ENCODE data around the gene ARID3B. TPM values are rescaled to one million over a fixed set of nuclear protein-coding genes. Genes with fewer than 3 reads are reported as not detected.
A peak's percentile ranks its signal among the peaks of the same experiment; 100 is the strongest.

Gene ARID3B
- total RNA-seq, 1 experiment from 2014 or later = 68.0 TPM

DNA sequence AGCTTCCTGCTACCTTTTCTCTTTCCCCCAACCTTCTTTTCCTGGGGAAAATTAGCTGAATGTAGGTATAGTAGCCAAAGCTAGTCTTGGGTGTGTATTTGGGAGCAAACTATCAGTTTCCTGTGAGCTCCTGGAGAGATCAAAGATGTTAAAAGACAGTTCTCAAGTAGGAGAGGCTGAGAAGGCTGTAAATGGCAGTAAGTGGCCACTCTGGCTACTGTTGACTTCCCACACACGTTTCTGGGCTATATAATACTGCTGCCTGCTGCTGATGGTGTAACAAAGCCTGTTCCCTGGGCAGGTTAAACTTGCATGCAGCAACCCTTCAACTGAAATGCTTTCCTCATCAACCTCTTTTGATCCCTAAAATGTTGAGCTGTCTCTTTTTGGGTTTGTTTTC, 27.6 kb downstream of the ARID3B start:
- peaks cover 19% of the 10 kb centered on the region for H3K36me3 ChIP-seq (replicated peaks; ENCODE audit: control insufficient read depth, insufficient read depth, low read length)
- no peak for DNase-seq
- H3K27me3 ChIP-seq (ENCODE audit: control insufficient read depth, insufficient read depth, low read length) = no peaks in the 10 kb centered on the region
- H3K4me3 ChIP-seq (ENCODE audit: insufficient read depth, low read depth, low read length) = no peak overlapping the region

DNA sequence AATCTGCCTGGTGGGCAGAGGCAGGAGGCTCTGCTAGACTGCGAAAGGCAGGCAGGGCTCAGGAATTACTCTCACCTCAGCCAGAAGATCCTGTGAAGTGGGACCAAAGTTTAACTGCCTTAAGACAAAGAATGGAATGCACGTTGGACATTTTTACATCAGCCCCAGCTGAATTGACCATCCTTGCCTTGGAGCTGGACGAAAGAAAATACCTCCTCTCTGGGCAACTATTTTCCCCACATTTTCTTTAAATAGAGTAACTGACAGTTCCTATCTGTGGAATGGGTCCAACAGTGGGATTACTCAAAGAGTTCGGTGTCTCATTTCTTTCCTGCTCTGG, 28.7 kb downstream of the ARID3B start:
- H3K36me3 ChIP-seq (replicated peaks; ENCODE audit: control insufficient read depth, insufficient read depth, low read length) = peaks cover 23% of the 10 kb centered on the region
- H3K4me3 ChIP-seq (ENCODE audit: insufficient read depth, low read depth, low read length) = no peak overlapping the region
- DNase-seq = no peak
- H3K27me3 ChIP-seq (ENCODE audit: control insufficient read depth, insufficient read depth, low read length) = no peaks in the 10 kb centered on the region

DNA sequence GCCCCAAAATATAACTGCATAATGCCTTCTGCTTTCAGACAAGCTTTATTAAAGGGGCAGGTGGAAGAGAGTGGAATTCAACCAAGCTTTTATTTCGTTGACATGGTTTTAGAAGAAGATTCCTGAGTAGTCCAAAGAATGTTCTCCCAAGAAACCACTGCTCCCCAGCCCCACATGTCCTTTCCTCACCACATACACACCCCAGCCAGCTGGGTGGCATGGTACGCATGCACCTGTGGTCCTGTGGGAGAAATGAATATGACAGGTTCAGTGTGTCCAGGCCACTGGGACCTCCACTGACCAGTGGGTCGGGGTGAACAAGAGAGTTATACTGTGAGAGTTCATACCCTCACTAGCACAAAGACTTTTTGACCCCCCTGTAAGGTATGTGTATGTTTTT, 30.2 kb downstream of the ARID3B start:
- Histone ChIP-seq H3K27me3 (ENCODE audit: control insufficient read depth, insufficient read depth, low read length) (no peaks in the 10 kb centered on the region), H3K4me3 (ENCODE audit: insufficient read depth, low read depth, low read length) (no peak overlapping the region), H3K36me3 (replicated peaks; ENCODE audit: control insufficient read depth, insufficient read depth, low read length) (peaks cover 32% of the 10 kb centered on the region)
- no peak for DNase-seq

DNA sequence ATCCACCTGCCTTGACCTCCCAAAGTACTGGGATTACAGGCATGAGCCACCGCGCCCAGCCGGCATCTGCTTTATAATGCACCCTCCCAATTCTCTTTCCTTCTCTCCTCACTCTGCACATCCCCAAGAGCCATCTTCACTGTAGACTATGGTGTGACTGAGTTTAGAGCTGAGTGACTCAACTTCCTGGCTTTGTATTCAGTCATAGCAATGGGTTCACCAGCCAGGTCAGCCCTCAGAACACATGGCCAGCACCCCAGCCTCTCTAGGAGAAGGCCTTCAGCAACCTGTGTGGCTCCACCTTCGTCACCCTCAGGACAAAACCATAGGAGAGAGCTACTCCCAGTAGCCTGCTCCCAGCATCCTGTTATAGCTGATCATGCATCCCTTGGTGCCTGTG, 33.0 kb downstream of the ARID3B start:
- H3K27me3 ChIP-seq (ENCODE audit: control insufficient read depth, insufficient read depth, low read length) = no peaks in the 10 kb centered on the region
- DNase-seq = no peak
- H3K36me3 ChIP-seq (replicated peaks; ENCODE audit: control insufficient read depth, insufficient read depth, low read length) = peaks cover 38% of the 10 kb centered on the region
- no peak overlapping the region for H3K4me3 ChIP-seq (ENCODE audit: insufficient read depth, low read depth, low read length)

DNA sequence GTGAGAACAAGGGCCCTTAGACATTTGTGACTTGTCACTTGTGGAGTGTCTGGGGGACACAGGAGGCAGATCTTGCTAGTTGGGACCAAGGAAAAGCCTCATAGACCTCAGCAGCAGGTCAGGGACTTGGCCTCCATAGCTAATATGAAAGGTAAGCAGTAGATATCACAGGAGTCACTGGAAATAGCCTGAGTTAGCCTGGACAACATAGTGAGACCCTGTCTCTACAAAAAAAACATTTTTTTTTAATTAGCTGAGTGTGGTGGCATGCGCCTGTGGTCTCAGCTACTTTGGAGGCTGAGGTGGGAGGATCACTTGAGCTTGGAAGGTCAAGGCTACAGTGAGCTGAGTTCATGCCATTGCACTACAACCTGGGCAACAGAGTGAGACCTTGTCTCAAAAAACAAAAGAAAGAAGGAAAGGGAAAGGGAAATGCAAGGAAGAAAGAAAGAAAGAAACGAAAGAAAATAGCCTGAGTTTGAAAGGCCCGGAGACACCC, 37.5 kb downstream of the ARID3B start:
- H3K36me3 ChIP-seq (replicated peaks; ENCODE audit: control insufficient read depth, insufficient read depth, low read length) = peaks cover 32% of the 10 kb centered on the region
- H3K27me3 ChIP-seq (ENCODE audit: control insufficient read depth, insufficient read depth, low read length) = no peaks in the 10 kb centered on the region
- DNase-seq = no peak
- no peak overlapping the region for H3K4me3 ChIP-seq (ENCODE audit: insufficient read depth, low read depth, low read length)

DNA sequence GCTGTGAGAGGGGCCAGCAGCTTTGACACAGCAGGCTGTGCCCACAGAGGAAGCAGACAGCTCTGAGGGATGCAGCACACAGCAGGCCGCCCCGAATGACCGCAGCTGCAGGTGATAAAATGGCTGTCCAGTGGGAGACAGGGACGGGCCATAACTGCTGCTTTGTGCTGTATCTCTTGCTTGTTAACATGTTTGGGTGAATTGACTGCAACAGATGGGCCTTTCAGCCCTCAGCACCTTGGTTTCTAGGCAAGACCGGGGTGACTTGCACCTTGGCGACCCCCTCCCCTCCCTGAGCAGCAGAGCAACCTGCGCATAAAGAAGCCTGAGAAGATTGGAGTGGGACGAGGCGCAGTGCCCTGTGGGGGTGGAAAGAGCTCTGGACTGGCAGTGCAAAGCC, 38.0 kb downstream of the ARID3B start:
- H3K36me3 ChIP-seq (replicated peaks; ENCODE audit: control insufficient read depth, insufficient read depth, low read length) = peaks cover 35% of the 10 kb centered on the region
- DNase-seq = no peak
- H3K4me3 ChIP-seq (ENCODE audit: insufficient read depth, low read depth, low read length) = no peak overlapping the region
- H3K27me3 ChIP-seq (ENCODE audit: control insufficient read depth, insufficient read depth, low read length) = no peaks in the 10 kb centered on the region

DNA sequence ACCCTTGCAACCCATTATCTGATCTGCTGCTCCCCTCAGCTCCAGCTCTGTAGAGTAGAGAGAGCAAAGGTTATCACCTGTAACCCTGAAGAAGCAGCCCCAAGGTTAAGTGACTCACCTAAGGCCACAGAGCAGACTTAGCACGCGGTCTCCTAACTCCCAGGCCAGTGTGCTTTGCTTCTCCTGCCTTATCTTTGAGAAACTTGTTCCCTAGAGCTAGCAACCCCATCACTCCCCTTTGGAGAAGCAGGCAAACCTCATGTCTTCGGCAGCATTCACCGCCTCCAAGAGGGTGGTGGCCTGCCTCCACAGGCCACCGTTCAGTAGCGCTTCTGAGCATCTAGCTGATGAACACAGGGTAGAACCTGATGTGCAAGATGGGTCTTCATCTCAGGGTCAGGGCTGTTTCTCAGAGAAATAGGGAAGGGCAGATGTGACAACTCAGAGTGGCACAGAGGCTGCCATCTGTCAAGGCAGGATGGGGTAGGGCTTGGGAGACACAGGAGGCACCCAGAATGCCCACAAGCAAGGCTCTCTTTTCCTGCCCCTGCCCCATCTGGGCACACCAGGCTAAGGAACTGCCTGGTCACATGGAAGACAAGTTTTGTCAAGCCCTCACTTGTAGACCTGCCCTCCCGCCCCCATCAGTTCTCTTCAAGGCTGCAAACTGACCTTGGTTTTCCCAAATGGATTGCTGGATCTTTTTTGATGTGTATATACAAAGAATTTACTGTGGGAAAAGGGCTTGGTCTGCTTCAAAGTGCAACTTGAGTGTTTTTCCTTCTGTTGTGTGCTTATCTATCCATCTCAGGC, 39.7 kb downstream of the ARID3B start:
- Histone ChIP-seq H3K36me3 (replicated peaks; ENCODE audit: control insufficient read depth, insufficient read depth, low read length) (peaks cover 34% of the 10 kb centered on the region), H3K4me3 (ENCODE audit: insufficient read depth, low read depth, low read length) (no peak overlapping the region), H3K27me3 (ENCODE audit: control insufficient read depth, insufficient read depth, low read length) (no peaks in the 10 kb centered on the region)
- no peak for DNase-seq

DNA sequence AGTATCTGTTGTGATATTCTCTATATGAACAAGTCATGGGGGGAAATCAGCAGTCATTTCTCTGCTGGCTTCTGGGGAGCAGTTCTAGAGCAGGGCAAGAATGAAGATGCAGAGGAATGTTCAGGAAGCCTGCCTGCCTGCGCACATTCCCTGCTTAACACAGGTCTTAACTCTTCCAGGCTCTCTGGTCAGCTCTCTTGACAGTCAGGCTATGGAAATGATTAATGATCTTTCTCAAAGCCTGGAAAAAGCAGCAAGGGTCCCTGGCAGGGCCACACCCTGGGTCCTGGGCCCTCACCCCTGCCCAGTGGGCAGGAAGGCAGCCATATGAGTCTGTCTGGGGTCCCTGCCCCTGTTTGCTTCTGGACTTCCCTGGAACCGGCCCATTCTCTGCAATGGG, 43.2 kb downstream of the ARID3B start:
- Histone ChIP-seq H3K27me3 (ENCODE audit: control insufficient read depth, insufficient read depth, low read length) (no peaks in the 10 kb centered on the region), H3K36me3 (replicated peaks; ENCODE audit: control insufficient read depth, insufficient read depth, low read length) (peaks cover 33% of the 10 kb centered on the region), H3K4me3 (ENCODE audit: insufficient read depth, low read depth, low read length) (no peak overlapping the region)
- peak; percentile 18 for DNase-seq

DNA sequence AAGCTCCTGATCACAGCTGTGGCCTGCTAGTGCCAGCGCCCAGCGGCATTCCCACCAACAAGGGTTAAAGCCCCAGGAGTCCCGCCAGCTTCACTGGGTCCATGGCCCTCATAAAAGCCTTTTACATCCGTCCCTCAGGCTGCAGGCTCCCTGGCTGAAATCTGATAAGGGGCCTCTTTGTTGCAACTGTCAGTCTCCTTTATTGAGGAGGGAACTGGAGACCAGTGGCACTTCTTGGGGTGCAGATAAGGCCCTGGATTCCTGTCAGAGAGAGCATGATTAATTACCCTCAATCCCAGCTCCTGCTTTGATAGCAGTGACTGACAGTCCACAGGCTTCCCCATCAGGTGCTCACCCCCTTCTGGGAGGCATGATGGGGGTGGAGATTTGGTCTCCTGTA, 43.8 kb downstream of the ARID3B start:
- no peak overlapping the region for H3K4me3 ChIP-seq (ENCODE audit: insufficient read depth, low read depth, low read length)
- DNase-seq = peak; percentile 30

DNA sequence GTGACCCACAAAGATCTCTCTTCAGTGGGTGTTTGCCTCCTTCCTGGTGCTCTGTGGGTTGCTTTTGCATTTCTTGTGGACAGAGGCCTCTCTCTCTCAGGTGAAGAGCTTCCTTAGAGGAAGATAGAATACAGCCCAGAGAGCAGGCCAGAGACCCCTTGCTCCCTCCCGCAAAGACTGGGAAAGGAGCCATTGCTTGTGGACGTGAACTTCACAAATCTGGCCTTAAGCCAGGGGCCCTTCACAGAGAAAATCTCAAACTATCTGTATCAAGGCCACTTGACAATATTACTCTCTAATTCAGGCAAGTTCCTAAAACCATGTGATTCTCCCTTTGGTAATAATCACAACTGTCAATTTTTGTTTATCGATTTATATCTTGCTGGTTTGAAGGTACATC, 44.2 kb downstream of the ARID3B start:
- no peak for DNase-seq
- peaks cover 40% of the 10 kb centered on the region for H3K36me3 ChIP-seq (replicated peaks; ENCODE audit: control insufficient read depth, insufficient read depth, low read length)
- H3K4me3 ChIP-seq (ENCODE audit: insufficient read depth, low read depth, low read length) = no peak overlapping the region
- no peaks in the 10 kb centered on the region for H3K27me3 ChIP-seq (ENCODE audit: control insufficient read depth, insufficient read depth, low read length)

More for the DNA sequence above, 43.8 kb downstream of the ARID3B start:
- H3K27me3 ChIP-seq (ENCODE audit: control insufficient read depth, insufficient read depth, low read length) = no peaks in the 10 kb centered on the region
- H3K36me3 ChIP-seq (replicated peaks; ENCODE audit: control insufficient read depth, insufficient read depth, low read length) = peaks cover 36% of the 10 kb centered on the region

DNA sequence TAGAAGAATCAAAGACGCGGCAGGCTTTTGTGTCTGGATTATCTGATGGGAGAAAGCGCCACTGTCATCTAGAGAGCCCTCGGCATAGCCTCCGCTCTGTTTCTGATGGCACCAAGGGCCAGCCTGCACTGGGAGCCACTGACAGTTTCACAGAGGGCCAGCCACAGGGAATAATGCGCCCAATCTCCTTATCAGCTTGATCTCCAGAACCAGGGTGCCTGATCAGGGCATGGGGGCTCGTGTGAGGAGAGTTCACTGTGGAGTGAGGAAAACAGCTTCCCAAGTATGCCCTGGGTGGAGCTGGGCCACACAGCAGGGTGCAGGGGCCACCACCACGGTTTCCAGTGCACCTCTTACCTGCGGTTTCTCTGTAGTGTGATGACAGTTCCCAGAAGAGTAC, 44.8 kb downstream of the ARID3B start:
- peaks cover 44% of the 10 kb centered on the region for H3K36me3 ChIP-seq (replicated peaks; ENCODE audit: control insufficient read depth, insufficient read depth, low read length)
- DNase-seq = no peak
- no peak overlapping the region for H3K4me3 ChIP-seq (ENCODE audit: insufficient read depth, low read depth, low read length)
- H3K27me3 ChIP-seq (ENCODE audit: control insufficient read depth, insufficient read depth, low read length) = no peaks in the 10 kb centered on the region

DNA sequence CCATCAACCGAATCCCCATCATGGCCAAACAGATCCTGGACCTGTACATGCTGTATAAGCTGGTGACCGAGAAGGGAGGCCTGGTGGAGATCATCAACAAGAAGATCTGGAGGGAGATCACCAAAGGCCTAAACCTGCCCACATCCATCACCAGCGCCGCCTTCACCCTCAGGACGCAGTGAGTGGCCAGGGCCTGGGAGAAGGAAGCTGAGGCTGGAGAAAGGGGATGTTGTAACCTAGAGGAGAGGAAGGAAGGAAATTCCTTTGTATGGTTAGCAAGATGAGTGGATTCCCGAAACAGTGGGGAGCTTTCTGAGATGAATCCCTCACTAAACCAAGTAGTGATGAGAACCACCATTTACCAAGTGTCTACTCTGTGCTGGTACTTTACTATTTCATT, 48.8 kb downstream of the ARID3B start:
- no peaks in the 10 kb centered on the region for H3K27me3 ChIP-seq (ENCODE audit: control insufficient read depth, insufficient read depth, low read length)
- H3K4me3 ChIP-seq (ENCODE audit: insufficient read depth, low read depth, low read length) = no peak overlapping the region
- peaks cover 62% of the 10 kb centered on the region for H3K36me3 ChIP-seq (replicated peaks; ENCODE audit: control insufficient read depth, insufficient read depth, low read length)
- DNase-seq = no peak

DNA sequence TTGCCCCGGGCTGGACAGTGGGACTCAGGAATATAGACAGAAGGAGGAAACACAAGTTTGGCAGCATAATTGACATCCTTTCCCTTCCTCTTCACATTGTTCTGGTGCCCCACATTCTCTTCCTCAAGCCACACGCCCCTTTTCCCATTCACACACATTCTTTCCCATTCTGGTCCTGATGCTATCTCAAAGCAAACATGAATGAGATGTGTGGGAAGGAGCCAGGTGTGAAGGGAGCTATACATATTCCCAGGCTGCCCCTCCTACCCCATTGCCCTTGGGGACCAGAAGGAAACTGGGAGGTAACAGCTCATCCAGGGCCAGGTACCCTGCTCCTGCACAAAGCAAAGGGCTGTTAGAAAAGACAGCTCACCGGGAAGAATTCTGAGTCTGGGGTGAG, 51.2 kb downstream of the ARID3B start:
- peak; percentile 12 for DNase-seq
- peaks cover 52% of the 10 kb centered on the region for H3K36me3 ChIP-seq (replicated peaks; ENCODE audit: control insufficient read depth, insufficient read depth, low read length)
- no peaks in the 10 kb centered on the region for H3K27me3 ChIP-seq (ENCODE audit: control insufficient read depth, insufficient read depth, low read length)
- no peak overlapping the region for H3K4me3 ChIP-seq (ENCODE audit: insufficient read depth, low read depth, low read length)

DNA sequence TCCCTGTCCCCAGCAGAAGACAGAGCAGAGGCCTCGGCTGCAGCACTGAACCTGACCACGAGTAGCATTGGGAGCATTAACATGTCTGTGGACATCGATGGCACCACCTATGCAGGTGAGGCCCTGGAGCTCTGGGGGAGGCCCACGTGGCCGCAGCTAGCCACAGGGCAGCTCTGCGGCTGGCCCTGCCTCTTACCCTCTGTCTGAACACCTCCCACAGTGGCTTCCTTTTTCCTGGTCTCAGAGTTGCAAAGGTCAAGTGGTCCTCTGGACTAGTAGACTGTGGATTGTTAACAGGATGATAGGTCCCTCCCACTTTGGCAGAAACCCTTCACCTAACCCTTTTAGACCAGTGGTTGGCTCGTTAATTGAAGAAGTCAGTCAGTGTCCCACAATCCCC, 52.1 kb downstream of the ARID3B start:
- DNase-seq = peak; percentile 20
- no peaks in the 10 kb centered on the region for H3K27me3 ChIP-seq (ENCODE audit: control insufficient read depth, insufficient read depth, low read length)
- peaks cover 48% of the 10 kb centered on the region for H3K36me3 ChIP-seq (replicated peaks; ENCODE audit: control insufficient read depth, insufficient read depth, low read length)
- no peak overlapping the region for H3K4me3 ChIP-seq (ENCODE audit: insufficient read depth, low read depth, low read length)

DNA sequence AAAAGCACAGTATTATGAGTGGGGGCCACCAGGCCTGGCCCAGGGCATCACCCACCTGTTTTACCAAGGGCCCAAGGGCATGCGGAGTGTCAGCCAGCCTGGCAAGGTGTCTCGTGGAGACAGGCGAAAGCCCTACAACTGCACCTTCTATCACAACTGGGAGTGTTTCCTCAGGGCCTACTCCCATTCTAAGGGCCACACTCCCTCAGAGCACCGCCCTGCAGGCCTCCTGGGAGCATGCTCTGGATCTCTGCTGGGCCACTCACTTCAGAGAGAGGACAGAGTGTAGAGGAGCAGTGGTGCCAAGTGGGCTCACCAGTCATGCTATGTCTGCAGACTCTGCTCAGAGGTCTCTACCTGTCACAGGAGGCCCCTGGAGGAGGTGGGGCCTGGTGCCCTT, 53.4 kb downstream of the ARID3B start:
- DNase-seq = peak; percentile 24
- H3K27me3 ChIP-seq (ENCODE audit: control insufficient read depth, insufficient read depth, low read length) = no peaks in the 10 kb centered on the region
- no peak overlapping the region for H3K4me3 ChIP-seq (ENCODE audit: insufficient read depth, low read depth, low read length)
- peaks cover 45% of the 10 kb centered on the region for H3K36me3 ChIP-seq (replicated peaks; ENCODE audit: control insufficient read depth, insufficient read depth, low read length)

DNA sequence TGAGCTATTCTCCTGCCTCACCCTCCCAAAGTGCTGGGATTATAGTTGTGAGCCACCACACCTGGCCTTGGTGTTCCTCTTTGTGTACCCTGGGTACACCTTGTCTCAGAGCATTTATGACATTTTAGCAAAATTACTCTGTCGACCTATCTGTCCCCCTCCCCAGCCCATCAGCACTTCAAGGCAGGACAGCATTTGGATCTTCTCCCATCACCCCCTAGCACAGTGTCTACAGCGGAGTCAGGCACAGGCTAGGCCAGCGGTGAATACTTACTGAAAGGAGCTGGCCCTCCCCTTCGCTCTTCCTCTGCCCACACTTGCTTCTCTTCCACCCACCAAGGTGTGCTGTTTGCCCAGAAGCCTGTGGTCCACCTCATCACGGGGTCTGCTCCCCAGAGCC, 54.3 kb downstream of the ARID3B start:
- no peaks in the 10 kb centered on the region for H3K27me3 ChIP-seq (ENCODE audit: control insufficient read depth, insufficient read depth, low read length)
- peaks cover 39% of the 10 kb centered on the region for H3K36me3 ChIP-seq (replicated peaks; ENCODE audit: control insufficient read depth, insufficient read depth, low read length)
- peak; percentile 25 for DNase-seq
- no peak overlapping the region for H3K4me3 ChIP-seq (ENCODE audit: insufficient read depth, low read depth, low read length)
